Activated naive CD4-positive, alpha-beta T cell treated with anti-CD3 and anti-CD28 coated beads, Interleukin-2, amount 50 U/mL, for 24 hours (primary cell): ENCODE measurements around the gene LIN9.
A peak's percentile ranks its signal among the peaks of the same experiment; 100 is the strongest.

Experiments
- H3K27ac Mint-ChIP-seq: one replicate; pipeline ENCODE4 v1.8.0; 2021; ENCODE audit warnings: mild to moderate bottlenecking, mixed read lengths
- H3K27me3 Mint-ChIP-seq: one replicate; pipeline ENCODE4 v1.8.0; 2021; ENCODE audit warnings: mixed read lengths
- H3K36me3 Mint-ChIP-seq: one replicate; pipeline ENCODE4 v1.8.0; 2021; ENCODE audit warnings: mixed read lengths
- H3K4me1 Mint-ChIP-seq: one replicate; pipeline ENCODE4 v1.8.0; 2021; ENCODE audit warnings: mixed read lengths
- H3K4me3 Mint-ChIP-seq: one replicate; pipeline ENCODE4 v1.8.0; 2021; ENCODE audit warnings: mild to moderate bottlenecking, mixed read lengths
- H3K9me3 Mint-ChIP-seq: one replicate; pipeline ENCODE4 v1.8.0; 2021; ENCODE audit warnings: mixed read lengths

Gene LIN9

DNA sequence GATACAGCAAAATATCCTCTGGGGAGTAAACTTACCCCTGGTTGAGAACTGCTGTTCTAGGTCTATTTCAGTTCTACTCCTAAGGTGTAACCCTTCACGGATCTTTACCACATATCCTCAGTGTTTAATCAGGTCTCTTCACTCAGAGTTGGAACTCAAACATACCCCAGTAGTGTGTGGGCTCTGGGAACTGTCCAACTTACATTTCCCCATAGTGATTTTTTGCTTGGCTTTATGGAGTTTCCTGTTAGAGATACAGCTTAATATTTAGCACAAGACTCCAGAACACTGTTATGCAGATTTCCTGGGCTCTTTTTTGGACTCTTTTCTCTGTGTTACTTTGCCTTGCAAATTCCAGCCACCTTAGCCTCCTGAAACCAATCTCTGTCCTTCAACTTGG, 26.7 kb upstream of the LIN9 start:
- H3K27ac Mint-ChIP-seq: no peak overlapping the region
- peaks cover 5% of the 10 kb centered on the region for H3K36me3 Mint-ChIP-seq
- H3K4me3 Mint-ChIP-seq: no peak overlapping the region
- peaks cover 6% of the 10 kb centered on the region for H3K9me3 Mint-ChIP-seq
- peaks cover 5% of the 10 kb centered on the region for H3K27me3 Mint-ChIP-seq
- peaks cover 14% of the 10 kb centered on the region for H3K4me1 Mint-ChIP-seq

DNA sequence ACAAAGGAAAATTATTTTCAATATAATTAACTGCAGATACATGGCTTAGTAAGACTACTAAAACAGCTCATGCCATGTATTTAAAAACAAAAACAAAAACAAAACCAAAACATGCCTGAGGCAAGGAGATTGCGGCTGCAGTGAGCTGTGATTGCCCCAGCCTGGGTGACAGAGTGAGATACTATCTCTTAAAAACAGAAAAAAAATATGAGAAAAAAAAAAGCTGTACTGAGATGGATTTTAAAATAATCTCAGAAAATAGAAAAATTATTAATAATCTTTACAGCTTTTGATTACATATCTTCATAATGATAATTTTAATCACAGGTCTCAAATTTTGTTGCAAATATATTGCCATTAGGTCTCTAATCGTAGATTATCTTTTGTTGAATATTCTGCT, 24.0 kb upstream of the LIN9 start:
- Mint-ChIP-seq H3K4me3 (peak overlapping the region; percentile 49), H3K9me3 (no peaks in the 10 kb centered on the region), H3K36me3 (no peaks in the 10 kb centered on the region), H3K4me1 (peaks cover 14% of the 10 kb centered on the region), H3K27ac (no peak overlapping the region), H3K27me3 (no peaks in the 10 kb centered on the region)

DNA sequence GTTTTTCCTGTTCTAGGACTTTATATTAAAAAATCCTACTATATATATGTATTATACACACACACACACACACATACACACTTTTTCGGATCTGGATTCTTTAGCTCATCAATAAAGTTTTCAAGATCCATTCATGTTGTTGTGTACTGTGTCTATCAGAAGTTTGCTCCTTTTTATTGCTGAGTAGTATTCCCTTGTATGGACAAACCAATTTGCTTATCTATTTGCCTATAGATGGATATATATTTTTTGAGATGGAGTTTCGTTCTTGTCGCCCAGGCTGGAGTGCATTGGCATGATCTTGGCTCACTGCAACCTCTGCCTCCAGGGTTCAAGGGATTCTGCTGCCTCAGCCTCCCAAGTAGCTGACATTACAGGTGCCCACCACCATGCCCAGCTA, 20.3 kb upstream of the LIN9 start:
- Mint-ChIP-seq H3K4me3 (no peak overlapping the region), H3K27me3 (no peaks in the 10 kb centered on the region), H3K9me3 (no peaks in the 10 kb centered on the region), H3K27ac (no peak overlapping the region), H3K36me3 (no peaks in the 10 kb centered on the region), H3K4me1 (peaks cover 6% of the 10 kb centered on the region)

DNA sequence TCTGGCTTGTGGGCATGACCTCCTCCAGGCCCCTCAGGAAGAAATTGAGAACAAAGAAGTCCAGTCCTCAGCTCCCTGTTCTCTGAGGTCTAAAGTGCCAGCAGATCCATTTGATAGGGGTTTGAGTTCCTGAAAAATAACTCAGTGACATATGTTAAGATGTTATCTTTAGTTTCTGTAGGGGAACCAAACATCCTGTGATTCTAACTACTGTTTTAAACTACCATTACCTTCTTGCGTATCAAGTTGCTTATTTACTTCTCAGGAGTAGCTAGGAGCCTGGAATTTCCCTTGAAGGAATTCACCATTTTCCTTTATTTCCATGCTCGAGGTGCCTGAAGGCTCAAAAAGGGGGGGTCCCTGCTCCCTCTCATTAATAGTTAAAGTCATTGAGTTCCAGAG, 18.8 kb upstream of the LIN9 start:
- Mint-ChIP-seq H3K27me3 (no peaks in the 10 kb centered on the region), H3K4me3 (no peak overlapping the region), H3K36me3 (no peaks in the 10 kb centered on the region), H3K9me3 (no peaks in the 10 kb centered on the region), H3K27ac (no peak overlapping the region), H3K4me1 (no peaks in the 10 kb centered on the region)

DNA sequence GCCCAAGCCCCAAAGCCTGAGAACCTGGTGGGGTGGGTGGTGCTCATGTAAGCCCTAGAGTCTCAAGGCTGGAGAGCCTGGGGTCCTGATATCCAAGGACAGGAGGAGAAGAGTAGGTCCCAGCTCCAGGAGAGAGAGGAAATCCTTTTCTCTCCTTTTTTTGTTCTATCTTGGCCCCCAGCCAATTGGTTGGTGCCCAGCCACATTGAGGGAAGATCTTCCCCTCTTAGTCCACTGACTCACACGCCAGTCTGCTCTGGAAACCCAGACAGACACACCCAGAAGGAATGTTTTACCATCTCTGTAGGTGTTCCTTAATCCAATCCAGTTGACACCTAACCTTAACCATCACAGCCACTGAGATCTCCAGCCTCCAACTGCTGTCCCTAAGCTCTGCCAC, 16.2 kb upstream of the LIN9 start:
- H3K9me3 Mint-ChIP-seq: no peaks in the 10 kb centered on the region
- no peak overlapping the region for H3K4me3 Mint-ChIP-seq
- H3K4me1 Mint-ChIP-seq: no peaks in the 10 kb centered on the region
- no peaks in the 10 kb centered on the region for H3K27me3 Mint-ChIP-seq
- H3K27ac Mint-ChIP-seq: no peak overlapping the region
- no peaks in the 10 kb centered on the region for H3K36me3 Mint-ChIP-seq

DNA sequence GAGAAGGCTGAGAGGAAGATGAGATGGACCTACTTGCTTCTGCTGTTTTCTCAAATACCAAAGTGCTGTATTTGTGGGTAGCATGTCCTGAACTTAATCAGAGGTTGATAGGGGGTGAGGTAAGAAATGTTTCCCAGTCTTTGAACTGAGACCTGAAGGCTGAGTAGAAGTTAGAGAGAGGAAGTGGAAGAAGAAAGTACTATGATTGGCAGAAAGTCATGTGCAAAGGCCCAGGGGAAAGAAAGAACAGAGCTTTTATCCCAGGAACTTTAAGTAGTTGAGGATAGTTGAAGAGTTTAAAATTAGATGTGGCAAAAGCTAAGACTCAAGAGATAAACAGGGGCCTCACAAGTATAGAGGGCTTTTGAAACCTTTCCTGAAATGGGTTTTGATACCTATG, 15.5 kb upstream of the LIN9 start:
- Mint-ChIP-seq H3K27ac (no peak overlapping the region), H3K4me1 (no peaks in the 10 kb centered on the region), H3K4me3 (no peak overlapping the region), H3K36me3 (no peaks in the 10 kb centered on the region), H3K27me3 (no peaks in the 10 kb centered on the region), H3K9me3 (no peaks in the 10 kb centered on the region)

DNA sequence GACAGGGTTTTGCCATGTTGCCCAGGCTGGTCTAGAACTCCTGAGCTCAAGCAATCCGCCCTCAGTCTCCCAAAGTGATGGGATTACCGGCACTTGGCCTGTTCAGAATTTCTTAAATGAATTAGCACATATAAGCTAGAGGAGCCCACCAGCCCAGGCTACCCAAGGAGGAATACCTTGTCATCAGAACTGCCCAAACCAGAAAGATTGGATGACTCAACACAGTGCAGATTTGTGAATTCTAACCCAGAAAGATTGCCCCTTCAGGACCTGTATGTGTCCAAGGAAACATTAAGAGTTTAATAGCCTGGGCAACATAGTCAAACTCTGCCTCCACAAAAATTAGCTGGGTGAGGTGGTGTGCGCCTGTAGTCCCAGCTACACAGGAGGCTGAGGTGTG, 14.0 kb upstream of the LIN9 start:
- Mint-ChIP-seq H3K9me3 (no peaks in the 10 kb centered on the region), H3K27ac (no peak overlapping the region), H3K27me3 (peaks cover 2% of the 10 kb centered on the region), H3K36me3 (no peaks in the 10 kb centered on the region), H3K4me3 (no peak overlapping the region), H3K4me1 (no peaks in the 10 kb centered on the region)

DNA sequence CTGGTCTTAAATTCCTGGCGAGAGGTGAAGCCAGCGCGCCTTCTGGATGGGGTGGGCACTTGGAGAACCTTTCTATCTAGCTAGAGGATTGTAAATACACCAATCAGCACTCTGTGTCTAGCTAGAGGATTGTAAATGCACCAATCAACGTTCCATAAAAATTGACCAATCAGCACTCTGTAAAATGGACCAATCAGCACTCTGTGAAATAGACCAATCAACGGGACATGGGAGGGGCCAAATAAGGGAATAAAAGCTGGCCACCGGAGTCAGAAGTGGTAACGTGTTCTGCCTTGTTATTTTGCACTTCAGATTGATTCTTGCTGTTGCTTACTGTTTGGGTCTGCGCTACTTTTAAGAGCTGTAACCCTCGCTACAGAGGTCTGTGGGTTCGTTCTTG, 12.0 kb upstream of the LIN9 start:
- Mint-ChIP-seq H3K9me3 (no peaks in the 10 kb centered on the region), H3K36me3 (no peaks in the 10 kb centered on the region), H3K27me3 (peaks cover 4% of the 10 kb centered on the region)

DNA sequence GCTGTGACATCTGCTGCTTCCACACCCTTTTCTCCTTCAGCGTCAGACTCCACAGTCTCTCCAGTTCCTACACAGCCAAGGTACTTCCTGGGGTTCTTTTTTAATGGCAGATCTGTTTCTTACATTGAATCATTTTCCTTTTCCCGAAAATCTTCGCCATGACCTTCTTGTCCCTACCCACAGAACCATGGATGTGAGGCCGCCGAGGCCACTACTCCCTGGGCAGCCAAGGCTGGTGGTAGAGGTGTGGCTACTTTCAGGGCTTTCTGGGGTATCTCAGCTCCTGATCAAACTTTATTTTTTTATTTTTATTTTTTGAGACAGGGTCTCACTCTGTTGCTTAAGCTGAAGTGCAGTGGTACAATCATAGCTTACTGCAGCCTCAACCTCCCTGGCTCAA, 9.5 kb upstream of the LIN9 start:
- Mint-ChIP-seq H3K27ac (no peak overlapping the region), H3K4me1 (no peaks in the 10 kb centered on the region), H3K36me3 (no peaks in the 10 kb centered on the region), H3K27me3 (peaks cover 4% of the 10 kb centered on the region), H3K9me3 (no peaks in the 10 kb centered on the region), H3K4me3 (no peak overlapping the region)

More for the DNA sequence above, 12.0 kb upstream of the LIN9 start:
- H3K4me1 Mint-ChIP-seq: no peaks in the 10 kb centered on the region
- no peak overlapping the region for H3K4me3 Mint-ChIP-seq
- H3K27ac Mint-ChIP-seq: no peak overlapping the region

DNA sequence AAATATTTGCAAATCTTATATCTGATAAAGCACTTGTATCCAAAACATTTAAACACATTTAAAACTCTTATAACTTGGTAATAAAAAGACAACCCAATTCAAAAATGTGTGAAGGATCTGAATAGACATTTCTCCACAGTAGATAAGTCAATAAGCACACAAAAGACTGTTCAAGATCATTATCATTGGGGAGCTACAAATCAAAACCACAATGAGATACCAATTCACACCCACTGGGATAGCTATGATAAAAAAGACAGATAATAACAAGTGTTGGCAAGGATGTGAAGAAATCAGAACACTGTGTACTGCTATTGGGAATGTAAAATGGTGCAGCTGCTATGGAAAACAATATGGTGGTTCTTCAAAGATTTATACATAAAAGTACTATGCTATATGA, 5.1 kb upstream of the LIN9 start:
- Mint-ChIP-seq H3K9me3 (no peaks in the 10 kb centered on the region), H3K36me3 (no peaks in the 10 kb centered on the region), H3K4me1 (peaks cover 7% of the 10 kb centered on the region), H3K27ac (no peak overlapping the region), H3K4me3 (no peak overlapping the region), H3K27me3 (peaks cover 7% of the 10 kb centered on the region)

DNA sequence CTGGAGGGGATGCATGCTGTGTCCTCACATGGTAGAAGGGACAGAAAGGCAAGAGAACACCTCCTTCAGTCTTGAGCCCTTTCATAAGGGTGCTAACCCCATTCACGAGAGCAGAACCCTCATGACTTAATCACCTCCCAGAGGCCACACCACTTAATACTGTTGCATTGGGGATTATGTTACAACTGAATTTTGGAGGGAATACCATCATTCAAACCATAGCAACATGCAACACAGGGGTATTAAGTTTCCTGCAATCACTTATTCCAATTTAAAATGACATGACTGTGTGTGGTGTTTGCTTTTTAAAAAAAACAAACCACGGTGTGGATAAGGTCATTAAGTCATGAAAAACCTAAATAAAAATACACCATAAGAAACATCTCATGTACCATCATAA, 3.1 kb upstream of the LIN9 start:
- peaks cover 3% of the 10 kb centered on the region for H3K27me3 Mint-ChIP-seq
- H3K9me3 Mint-ChIP-seq: no peaks in the 10 kb centered on the region
- H3K36me3 Mint-ChIP-seq: no peaks in the 10 kb centered on the region
- no peak overlapping the region for H3K4me3 Mint-ChIP-seq
- H3K27ac Mint-ChIP-seq: no peak overlapping the region
- peaks cover 7% of the 10 kb centered on the region for H3K4me1 Mint-ChIP-seq

DNA sequence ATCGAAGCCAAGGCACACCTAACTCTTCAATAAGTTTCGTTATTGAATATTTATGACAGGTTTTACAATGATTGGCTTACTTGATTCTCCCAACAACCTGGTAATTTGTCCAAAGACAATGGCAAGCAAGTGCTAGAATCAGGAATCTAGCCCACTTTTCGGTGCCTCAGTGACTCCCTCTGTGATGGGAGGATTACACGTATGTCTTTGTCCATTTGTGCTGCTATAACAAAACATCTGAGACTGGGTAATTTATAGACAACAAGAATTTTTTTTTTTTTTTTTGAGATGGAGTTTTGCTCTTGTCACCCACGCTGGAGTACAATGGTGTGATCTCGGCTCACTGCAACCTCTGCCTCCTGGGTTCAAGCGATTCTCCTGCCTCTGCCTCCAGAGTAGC, 2.4 kb upstream of the LIN9 start:
- peaks cover 7% of the 10 kb centered on the region for H3K4me1 Mint-ChIP-seq
- no peak overlapping the region for H3K4me3 Mint-ChIP-seq
- no peaks in the 10 kb centered on the region for H3K9me3 Mint-ChIP-seq
- no peaks in the 10 kb centered on the region for H3K36me3 Mint-ChIP-seq
- no peak overlapping the region for H3K27ac Mint-ChIP-seq
- peaks cover 3% of the 10 kb centered on the region for H3K27me3 Mint-ChIP-seq

DNA sequence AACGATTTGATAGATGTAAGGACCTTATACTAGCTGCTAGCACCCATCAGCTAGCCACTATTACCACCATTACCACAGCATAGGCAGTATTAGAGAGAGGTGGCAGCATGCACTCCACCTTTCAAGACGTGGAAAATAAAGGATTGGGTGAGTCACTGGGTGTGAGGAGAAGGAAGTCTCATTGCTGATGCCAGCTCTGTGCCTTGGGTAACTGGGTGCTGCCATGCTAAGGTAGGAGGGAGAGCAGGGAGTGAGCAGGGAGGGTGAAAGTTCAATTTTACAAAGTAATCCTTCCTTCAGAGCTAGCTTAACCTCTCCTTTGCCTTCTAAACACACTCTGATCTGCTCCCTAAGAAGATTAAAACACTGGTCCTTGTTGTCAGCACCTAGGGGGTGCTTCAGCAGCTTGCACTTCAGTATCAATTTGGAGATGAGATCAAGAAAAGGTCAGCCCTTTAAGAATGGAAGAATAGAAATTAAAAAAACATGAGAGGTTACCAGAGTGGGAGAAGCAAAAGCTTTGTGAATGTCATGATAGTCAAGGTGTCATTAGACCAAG, 1.8 kb upstream of the LIN9 start:
- no peaks in the 10 kb centered on the region for H3K9me3 Mint-ChIP-seq
- H3K4me1 Mint-ChIP-seq: peaks cover 9% of the 10 kb centered on the region
- no peak overlapping the region for H3K27ac Mint-ChIP-seq
- peaks cover under 1% of the 10 kb centered on the region for H3K36me3 Mint-ChIP-seq
- H3K27me3 Mint-ChIP-seq: peaks cover 3% of the 10 kb centered on the region
- H3K4me3 Mint-ChIP-seq: no peak overlapping the region

DNA sequence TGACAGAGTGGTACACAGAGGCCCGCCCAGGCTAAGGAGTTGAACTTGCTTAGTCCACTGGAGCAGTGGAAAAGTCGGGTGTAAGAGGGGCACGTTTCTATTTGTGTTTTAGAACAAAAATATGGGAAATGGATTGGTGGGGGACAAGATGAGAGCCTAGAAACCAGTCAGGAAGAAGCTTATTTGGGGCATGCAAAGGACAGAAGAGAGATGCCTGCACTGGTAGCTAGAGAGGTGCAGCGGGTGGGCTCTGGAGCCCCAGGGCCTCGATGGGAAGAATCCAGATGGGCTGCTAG, 1.2 kb upstream of the LIN9 start:
- H3K4me1 Mint-ChIP-seq: peaks cover 14% of the 10 kb centered on the region
- no peaks in the 10 kb centered on the region for H3K9me3 Mint-ChIP-seq
- H3K27me3 Mint-ChIP-seq: peaks cover 3% of the 10 kb centered on the region
- peaks cover 2% of the 10 kb centered on the region for H3K36me3 Mint-ChIP-seq
- H3K27ac Mint-ChIP-seq: no peak overlapping the region
- no peak overlapping the region for H3K4me3 Mint-ChIP-seq

DNA sequence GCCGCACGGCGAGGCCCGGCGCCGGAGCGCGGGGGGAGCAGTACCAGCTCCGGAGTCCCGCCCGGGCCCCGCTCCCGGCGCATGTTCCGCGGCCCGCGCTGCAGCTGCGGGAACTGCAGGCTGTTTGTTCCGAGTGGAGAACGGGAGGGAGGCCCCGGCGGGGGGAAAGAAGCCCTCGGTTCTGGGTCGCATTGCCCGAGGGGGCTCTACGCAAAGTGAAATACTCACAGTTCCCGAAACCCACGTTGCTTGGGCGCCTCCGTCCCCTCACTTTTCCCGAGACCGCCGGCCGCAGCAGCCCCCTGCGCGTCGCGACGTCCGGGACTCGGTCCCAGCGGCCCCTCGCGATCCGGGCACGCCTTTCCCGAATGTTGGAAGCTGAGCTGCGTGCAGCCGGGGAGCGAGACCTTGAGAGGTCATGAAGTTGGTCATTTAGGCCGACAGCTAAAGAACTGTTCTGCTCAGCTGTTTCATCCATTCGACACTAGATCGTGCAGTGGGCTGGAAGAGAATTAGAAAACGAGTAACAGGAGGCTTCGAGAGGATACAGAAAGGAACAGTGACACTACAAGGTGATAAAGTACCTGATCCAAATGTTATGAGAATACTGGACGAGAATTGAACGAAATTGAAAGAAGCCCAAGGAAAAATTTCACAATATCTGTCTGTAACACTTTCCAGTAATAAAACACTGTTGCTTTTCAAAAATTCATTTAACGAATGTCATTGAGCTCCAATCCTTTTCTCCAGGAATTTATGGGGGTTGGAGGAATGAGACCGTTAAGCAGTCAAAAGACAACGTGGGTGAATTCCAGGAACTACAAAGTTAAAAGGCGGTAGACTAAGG, 657 bp upstream of the LIN9 start:
- Mint-ChIP-seq H3K4me3 (peak overlapping the region; percentile 81), H3K36me3 (peaks cover 2% of the 10 kb centered on the region), H3K9me3 (no peaks in the 10 kb centered on the region), H3K4me1 (peaks cover 14% of the 10 kb centered on the region), H3K27ac (peak overlapping the region; percentile 20), H3K27me3 (peaks cover 3% of the 10 kb centered on the region)

DNA sequence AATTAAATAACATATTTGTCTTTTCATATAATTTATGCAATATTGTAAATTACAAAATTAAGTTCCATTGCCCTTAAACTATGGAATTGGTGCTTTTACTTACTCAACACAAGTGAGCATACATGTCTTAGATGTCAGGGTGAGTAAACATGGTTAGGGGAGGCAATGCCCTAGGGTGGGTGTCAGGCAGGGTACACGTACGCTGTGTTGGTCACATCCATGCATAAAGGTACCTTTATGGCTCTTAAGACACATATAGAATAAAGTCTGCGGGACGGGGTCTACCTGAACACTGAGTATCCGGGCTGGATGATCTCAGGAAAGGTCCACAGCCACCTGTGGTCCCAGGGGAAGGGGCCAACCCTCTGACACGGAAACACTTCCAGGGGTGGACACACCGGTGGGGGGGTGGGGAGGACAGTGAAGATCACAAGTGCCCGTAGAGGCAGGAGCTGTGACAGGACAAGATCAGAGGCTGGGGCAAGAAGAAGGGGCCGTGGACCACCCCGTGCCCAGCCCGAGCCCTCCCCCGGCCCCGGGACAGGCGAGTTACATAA, 720 bp downstream of the LIN9 start:
- peaks cover 2% of the 10 kb centered on the region for H3K36me3 Mint-ChIP-seq
- peak overlapping the region; percentile 89 for H3K27ac Mint-ChIP-seq
- H3K9me3 Mint-ChIP-seq: no peaks in the 10 kb centered on the region
- H3K4me3 Mint-ChIP-seq: peak overlapping the region; percentile 90
- peaks cover 3% of the 10 kb centered on the region for H3K27me3 Mint-ChIP-seq
- peaks cover 15% of the 10 kb centered on the region for H3K4me1 Mint-ChIP-seq
